OCI-LY1 (cell line): Measurements from ENCODE around the gene KCNC4.

Source experiments
- H2AFZ ChIP-seq: fragments of 200-600 bp; sonication (generic), shearing (Covaris generic); 2 replicates; pipeline ENCODE4 v1.6.0; 2014; ENCODE audit warnings: antibody characterized with exemption, mild to moderate bottlenecking, low read length
- H3F3A ChIP-seq: fragments of 200-600 bp; sonication (generic), shearing (Covaris generic); 2 replicates; pipeline ENCODE4 v1.6.0; 2014; ENCODE audit warnings: mild to moderate bottlenecking, antibody characterized with exemption, low read length, moderate library complexity; ENCODE audit not compliant: insufficient read depth
- H3K27ac ChIP-seq: fragments of 200-600 bp; sonication (generic); 2 replicates; pipeline ENCODE4 v1.5.1; 2014; ENCODE audit warnings: low read length, mixed run types, mild to moderate bottlenecking, low read depth; ENCODE audit not compliant: poor library complexity, severe bottlenecking
- H3K27me3 ChIP-seq: fragments of 200-600 bp; sonication (generic); 2 replicates; pipeline ENCODE4 v1.6.0; 2014; ENCODE audit warnings: antibody characterized with exemption, mild to moderate bottlenecking, low read length, moderate library complexity; ENCODE audit not compliant: insufficient read depth
- H3K36me3 ChIP-seq: fragments of 200-600 bp; sonication (generic); 2 replicates; pipeline ENCODE4 v1.6.1; 2014; ENCODE audit warnings: mild to moderate bottlenecking, antibody characterized with exemption, low read length, moderate library complexity, mixed read lengths; ENCODE audit not compliant: insufficient read depth
- H3K4me1 ChIP-seq: fragments of 200-600 bp; sonication (generic); 2 replicates; pipeline ENCODE4 v1.5.1; 2014; ENCODE audit warnings: mild to moderate bottlenecking, low read length, moderate library complexity; ENCODE audit not compliant: insufficient read depth, severe bottlenecking
- H3K4me2 ChIP-seq: fragments of 200-600 bp; sonication (generic), shearing (Covaris generic); 2 replicates; pipeline ENCODE4 v1.6.1; 2014; ENCODE audit warnings: low read length
- H3K4me3 ChIP-seq: fragments of 200-600 bp; sonication (generic); 2 replicates; pipeline ENCODE4 v1.5.1; 2014; ENCODE audit warnings: low read length, low read depth, mild to moderate bottlenecking, mixed read lengths; ENCODE audit not compliant: poor library complexity, severe bottlenecking
- H3K79me2 ChIP-seq: fragments of 200-600 bp; shearing (Covaris generic); 2 replicates; pipeline ENCODE4 v1.6.1; 2016; ENCODE audit warnings: mixed run types, low read length, mixed read lengths; ENCODE audit not compliant: insufficient read depth
- H3K9ac ChIP-seq: fragments of 200-600 bp; sonication (generic), shearing (Covaris generic); 2 replicates; pipeline ENCODE4 v1.6.1; 2014; ENCODE audit warnings: mild to moderate bottlenecking, low read length, mixed read lengths
- H3K9me2 ChIP-seq: fragments of 200-600 bp; sonication (generic), shearing (Covaris generic); 2 replicates; pipeline ENCODE4 v1.6.1; 2014; ENCODE audit warnings: low read depth, mild to moderate bottlenecking, low read length, mixed read lengths
- H3K9me3 ChIP-seq: fragments of 200-600 bp; shearing (Covaris generic); 2 replicates; pipeline ENCODE4 v1.6.1; 2014; ENCODE audit warnings: low read length, mixed read lengths
- H4K20me1 ChIP-seq: fragments of 200-600 bp; sonication (generic), shearing (Covaris generic); 2 replicates; pipeline ENCODE4 v1.6.0; 2016; ENCODE audit warnings: mild to moderate bottlenecking, low read length; ENCODE audit not compliant: insufficient read depth
- EZH2 ChIP-seq: fragments of 200-600 bp; sonication (generic), shearing (Covaris generic); IDR thresholded peaks from 2 replicates; pipeline ENCODE4 v1.8.0; 2017; ENCODE audit warnings: borderline replicate concordance, mixed run types, mild to moderate bottlenecking, antibody characterized with exemption, low read length, moderate library complexity, mixed read lengths
- TF ChIP-seq, protein P1 (sequence below): fragments of 200-600 bp; sonication (generic), shearing (Covaris generic); IDR thresholded peaks from 2 replicates; pipeline ENCODE4 v1.5.1; 2017; ENCODE audit warnings: mild to moderate bottlenecking, antibody characterized with exemption, low read length, moderate library complexity, mixed read lengths

KCNC4 gene

DNA sequence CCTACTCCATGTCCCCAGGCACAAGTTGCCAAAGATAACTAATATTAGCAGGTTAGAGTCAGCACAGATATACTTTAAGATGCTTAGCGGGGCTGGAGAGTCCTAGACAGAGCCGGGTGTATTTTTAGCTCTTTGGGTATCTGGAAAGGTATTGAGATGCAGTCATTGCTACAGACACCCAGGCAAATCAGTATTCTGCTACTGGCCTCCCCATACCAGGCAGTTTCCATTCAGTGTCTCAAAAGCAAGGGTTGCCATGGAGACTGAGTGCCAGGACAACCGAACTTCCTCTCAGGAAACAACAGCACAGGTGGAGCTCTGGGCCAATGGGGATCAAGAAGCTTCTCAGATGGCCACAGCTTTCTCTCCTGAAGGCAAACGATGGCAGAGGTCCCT is 45.3 kb downstream of the KCNC4 start:
- no peaks in the 10 kb centered on the region for H3K36me3 ChIP-seq
- no peaks in the 10 kb centered on the region for H3F3A ChIP-seq
- no peaks in the 10 kb centered on the region for H3K79me2 ChIP-seq
- H3K4me3 ChIP-seq = no peak overlapping the region
- H3K4me1 ChIP-seq = no peaks in the 10 kb centered on the region
- no peak overlapping the region for H3K9ac ChIP-seq
- no peak for TF ChIP-seq EZH2
- TF ChIP-seq, protein P1, sequence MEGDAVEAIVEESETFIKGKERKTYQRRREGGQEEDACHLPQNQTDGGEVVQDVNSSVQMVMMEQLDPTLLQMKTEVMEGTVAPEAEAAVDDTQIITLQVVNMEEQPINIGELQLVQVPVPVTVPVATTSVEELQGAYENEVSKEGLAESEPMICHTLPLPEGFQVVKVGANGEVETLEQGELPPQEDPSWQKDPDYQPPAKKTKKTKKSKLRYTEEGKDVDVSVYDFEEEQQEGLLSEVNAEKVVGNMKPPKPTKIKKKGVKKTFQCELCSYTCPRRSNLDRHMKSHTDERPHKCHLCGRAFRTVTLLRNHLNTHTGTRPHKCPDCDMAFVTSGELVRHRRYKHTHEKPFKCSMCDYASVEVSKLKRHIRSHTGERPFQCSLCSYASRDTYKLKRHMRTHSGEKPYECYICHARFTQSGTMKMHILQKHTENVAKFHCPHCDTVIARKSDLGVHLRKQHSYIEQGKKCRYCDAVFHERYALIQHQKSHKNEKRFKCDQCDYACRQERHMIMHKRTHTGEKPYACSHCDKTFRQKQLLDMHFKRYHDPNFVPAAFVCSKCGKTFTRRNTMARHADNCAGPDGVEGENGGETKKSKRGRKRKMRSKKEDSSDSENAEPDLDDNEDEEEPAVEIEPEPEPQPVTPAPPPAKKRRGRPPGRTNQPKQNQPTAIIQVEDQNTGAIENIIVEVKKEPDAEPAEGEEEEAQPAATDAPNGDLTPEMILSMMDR = no peak
- no peaks in the 10 kb centered on the region for H3K9me3 ChIP-seq
- no peak overlapping the region for H2AFZ ChIP-seq
- no peak overlapping the region for H3K4me2 ChIP-seq
- no peaks in the 10 kb centered on the region for H4K20me1 ChIP-seq
- H3K27me3 ChIP-seq = no peaks in the 10 kb centered on the region; the same call in 1 of the 2 replicates
- H3K27ac ChIP-seq = no peak overlapping the region
- no peaks in the 10 kb centered on the region for H3K9me2 ChIP-seq

DNA sequence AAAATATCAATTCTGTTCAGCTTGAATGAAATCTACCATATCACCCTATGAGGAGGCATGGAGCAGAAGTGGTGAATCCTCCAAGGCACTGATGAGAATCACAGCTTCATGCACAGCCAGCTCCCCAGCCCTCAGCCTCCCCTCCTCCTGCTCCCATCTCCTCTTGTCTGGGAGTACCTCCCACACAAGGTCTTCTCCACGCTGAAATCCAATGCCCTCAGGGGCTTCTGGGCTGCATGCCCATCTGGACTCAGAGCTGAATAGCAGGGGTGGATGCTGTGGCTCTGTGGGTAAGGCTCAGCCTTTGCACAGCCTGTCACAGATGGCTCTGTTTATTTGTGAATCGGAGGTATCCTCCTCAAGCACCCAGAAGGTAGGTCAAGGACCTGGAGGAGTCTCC is 48.6 kb downstream of the KCNC4 start:
- Histone ChIP-seq H3K4me2 (no peak overlapping the region), H3K9me3 (no peaks in the 10 kb centered on the region), H3K4me1 (no peaks in the 10 kb centered on the region), H3K9ac (no peak overlapping the region), H3F3A (no peaks in the 10 kb centered on the region), H3K27ac (no peak overlapping the region), H4K20me1 (no peaks in the 10 kb centered on the region), H3K79me2 (no peaks in the 10 kb centered on the region), H3K36me3 (no peaks in the 10 kb centered on the region), H3K9me2 (no peaks in the 10 kb centered on the region), H3K4me3 (no peak overlapping the region), H3K27me3 (no peaks in the 10 kb centered on the region), H2AFZ (no peak overlapping the region)
- TF ChIP-seq EZH2 = no peak
- TF ChIP-seq, protein P1 = no peak

DNA sequence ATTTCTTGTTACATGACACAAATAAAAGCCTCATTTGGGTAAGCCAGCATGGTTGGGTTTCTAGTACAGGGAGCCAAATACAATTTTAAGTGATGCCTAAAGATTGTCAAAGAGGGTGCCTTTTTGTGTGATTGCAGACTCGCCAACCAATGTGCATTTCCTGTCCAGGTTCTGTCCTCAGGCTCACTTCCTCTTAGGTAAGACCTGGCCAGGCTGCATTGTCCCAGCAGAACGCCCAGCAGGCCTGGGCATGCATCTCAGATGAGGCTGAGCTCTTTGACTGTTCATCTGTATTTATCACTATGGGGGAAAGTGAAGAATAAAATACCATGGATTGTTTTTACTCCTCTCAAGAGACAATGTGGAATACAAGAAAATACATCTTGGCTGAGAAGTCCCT is 49.7 kb downstream of the KCNC4 start:
- Histone ChIP-seq H3K36me3 (no peaks in the 10 kb centered on the region), H3K27ac (no peak overlapping the region), H3K4me2 (no peak overlapping the region), H3K79me2 (no peaks in the 10 kb centered on the region), H3F3A (no peaks in the 10 kb centered on the region), H2AFZ (no peak overlapping the region), H3K4me3 (no peak overlapping the region), H4K20me1 (no peaks in the 10 kb centered on the region), H3K4me1 (no peaks in the 10 kb centered on the region), H3K9me2 (no peaks in the 10 kb centered on the region), H3K9ac (no peak overlapping the region), H3K27me3 (no peaks in the 10 kb centered on the region), H3K9me3 (no peaks in the 10 kb centered on the region)
- TF ChIP-seq EZH2 = no peak
- TF ChIP-seq, protein P1 = no peak
